ENCODE data around the gene NAA15.
"Not testable (repeated sequence)": the region's sequence is repeated elsewhere in the genome, so short reads cannot be mapped to it uniquely, and the experiment has no call there.

NAA15 gene

GRCh38 chr4:139301113-139301820, at the start of gene NAA15:
TSS of gene NAA15 (plus strand) at chr4:139301505. CDS start at chr4:139301778, 273 bp downstream.
- DNase-seq (ENCODE audit: low spot score), result peak; percentile 99

GRCh38 chr4:139253046-139253445, 48.3 kb upstream of the NAA15 start:
- DNase-seq (ENCODE audit: low spot score), result no peak

GRCh38 chr4:139253713-139254112, 47.6 kb upstream of the NAA15 start:
- no peak for DNase-seq (ENCODE audit: low spot score)

GRCh38 chr4:139255581-139255980, 45.7 kb upstream of the NAA15 start:
- not testable (repeated sequence) for DNase-seq (ENCODE audit: low spot score)

GRCh38 chr4:139256349-139256748, 45.0 kb upstream of the NAA15 start:
- no peak for DNase-seq (ENCODE audit: low spot score)

- no peak for DNase-seq (ENCODE audit: low spot score)
These were observed 35.7 kb upstream of the NAA15 start for GRCh38 chr4:139265654-139266053.

GRCh38 chr4:139266208-139266582, 35.1 kb upstream of the NAA15 start:
- DNase-seq (ENCODE audit: low spot score), result no peak

- DNase-seq (ENCODE audit: low spot score), result peak; percentile 95
These were observed 34.6 kb upstream of the NAA15 start for GRCh38 chr4:139266583-139267257.

DNA sequence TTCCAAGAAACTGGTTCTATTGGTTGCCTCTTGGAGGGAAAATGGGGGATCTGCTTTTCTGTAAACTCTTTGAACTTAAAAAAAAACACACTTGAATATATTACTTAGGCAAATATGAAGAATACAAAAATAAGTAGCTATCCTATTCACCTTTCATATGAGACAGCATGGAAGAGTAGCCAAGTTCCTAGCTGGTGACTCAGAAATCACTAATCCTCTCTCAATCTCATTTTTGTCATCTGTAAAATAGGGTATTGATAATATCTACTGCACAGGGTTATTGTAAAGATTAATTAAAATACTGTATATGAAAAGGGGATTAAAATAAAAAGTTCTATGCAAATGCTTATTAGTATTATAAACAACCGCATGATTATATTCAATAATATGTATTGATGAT, 34.0 kb upstream of the NAA15 start:
- no peak for DNase-seq (ENCODE audit: low spot score)

DNA sequence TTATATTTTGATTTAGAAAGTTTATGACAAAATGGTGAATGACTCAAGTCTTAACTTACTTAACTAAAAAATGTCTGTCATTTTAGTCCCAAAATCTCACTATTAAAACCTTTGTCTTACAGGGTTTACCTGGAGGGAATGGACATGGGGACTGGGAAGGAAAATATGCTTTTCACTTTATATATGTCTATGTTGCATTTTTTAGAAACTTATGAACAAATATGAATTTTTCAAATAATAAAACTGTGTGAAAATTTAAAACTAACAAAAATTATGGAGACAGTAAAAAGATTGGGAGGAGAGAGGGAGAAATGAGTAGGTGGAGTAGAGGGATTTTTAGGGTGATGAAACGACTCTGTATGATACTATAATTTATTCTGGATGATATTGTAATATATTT, 27.5 kb upstream of the NAA15 start:
- no peak for DNase-seq (ENCODE audit: low spot score)

DNA sequence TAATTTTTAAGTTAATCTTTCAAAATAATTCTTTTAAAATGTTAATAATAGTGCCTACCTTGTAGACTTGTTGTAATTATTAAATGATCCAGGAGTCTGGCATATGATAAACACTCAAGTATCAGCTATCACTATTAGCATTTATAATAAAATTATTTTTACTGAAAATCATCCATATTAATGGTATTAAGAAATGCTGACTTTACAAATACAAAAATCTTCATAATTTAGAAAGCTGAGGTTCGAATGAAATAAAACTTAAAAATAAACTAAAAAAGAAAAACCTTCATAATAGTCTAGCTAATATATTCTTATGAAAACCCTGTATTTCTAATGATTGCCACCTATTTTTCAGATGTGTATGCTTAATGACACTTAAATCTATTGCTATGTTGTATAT, 26.5 kb upstream of the NAA15 start:
- DNase-seq (ENCODE audit: low spot score), result no peak

GRCh38 chr4:139275281-139275735, 26.0 kb upstream of the NAA15 start:
- no peak for DNase-seq (ENCODE audit: low spot score)

DNA sequence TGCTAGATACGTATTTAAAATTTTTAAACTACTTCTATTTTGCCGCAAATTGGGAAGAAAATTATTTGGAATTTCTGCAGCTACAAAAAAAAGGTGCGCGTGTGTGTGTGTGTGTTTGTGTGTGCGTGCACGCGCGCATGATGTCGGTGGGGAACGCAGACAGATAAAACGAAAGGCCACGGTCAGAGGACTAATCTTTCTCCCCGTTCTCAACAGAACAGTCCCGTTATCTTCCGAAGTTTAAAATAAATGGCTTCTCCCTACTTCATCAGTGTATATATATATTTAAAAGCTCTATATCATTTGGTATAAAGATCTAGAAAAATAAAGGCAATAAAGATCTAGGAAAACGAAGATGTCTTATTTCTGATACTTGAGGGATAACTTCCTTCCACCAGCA, 22.8 kb upstream of the NAA15 start:
- no peak for DNase-seq (ENCODE audit: low spot score)

- no peak for DNase-seq (ENCODE audit: low spot score)
These were observed 22.2 kb upstream of the NAA15 start for GRCh38 chr4:139278912-139279759.

- DNase-seq (ENCODE audit: low spot score), result no peak
These were observed 21.3 kb upstream of the NAA15 start, which contains the start of gene MGARP for GRCh38 chr4:139279760-139280620. TSS of gene MGARP (minus strand) at chr4:139280225. CDS start at chr4:139280158, 67 bp downstream.

- DNase-seq (ENCODE audit: low spot score), result no peak
These were observed 19.1 kb upstream of the NAA15 start for GRCh38 chr4:139282065-139282720.

GRCh38 chr4:139282721-139283075, 18.6 kb upstream of the NAA15 start:
- DNase-seq (ENCODE audit: low spot score), result no peak

GRCh38 chr4:139286186-139286698, 15.1 kb upstream of the NAA15 start:
- no peak for DNase-seq (ENCODE audit: low spot score)

DNA sequence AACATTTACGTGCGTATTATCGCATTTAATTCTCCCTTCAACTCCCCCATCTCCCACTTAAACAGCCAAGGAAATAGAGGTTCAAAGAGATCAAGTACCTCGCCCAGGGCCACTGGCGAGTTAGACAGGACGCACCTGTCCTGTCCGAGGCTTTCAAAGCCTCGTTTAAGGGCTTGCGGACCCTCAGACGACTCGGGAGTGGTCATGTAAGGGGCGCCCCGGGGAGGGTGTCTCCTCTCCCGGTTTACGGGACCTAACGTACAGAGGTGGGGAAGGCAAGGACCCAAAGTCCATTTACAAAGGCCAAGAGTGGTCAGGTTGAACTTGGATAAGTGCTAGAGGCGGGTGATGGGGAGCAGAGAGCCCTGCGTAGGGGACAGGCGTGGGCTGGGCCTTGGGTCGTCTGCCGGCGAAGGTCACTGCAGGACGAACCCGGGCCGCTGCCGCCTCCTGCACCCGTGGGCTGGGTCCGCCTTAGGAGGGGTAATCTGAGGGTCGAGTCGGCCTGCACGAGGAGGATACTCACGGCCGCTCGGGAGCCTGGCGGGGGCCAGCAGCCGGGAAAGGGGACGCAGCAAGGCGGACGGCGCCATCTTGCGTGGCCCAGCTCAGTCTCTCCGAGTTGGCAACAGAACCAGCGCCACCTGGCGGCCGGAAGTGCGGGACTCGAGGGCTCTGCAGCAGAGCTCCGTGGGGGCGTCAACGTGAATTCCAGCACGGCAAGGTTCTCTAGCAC, 5.9 kb upstream of the NAA15 start:
- DNase-seq (ENCODE audit: low spot score), result peak; percentile 98

DNA sequence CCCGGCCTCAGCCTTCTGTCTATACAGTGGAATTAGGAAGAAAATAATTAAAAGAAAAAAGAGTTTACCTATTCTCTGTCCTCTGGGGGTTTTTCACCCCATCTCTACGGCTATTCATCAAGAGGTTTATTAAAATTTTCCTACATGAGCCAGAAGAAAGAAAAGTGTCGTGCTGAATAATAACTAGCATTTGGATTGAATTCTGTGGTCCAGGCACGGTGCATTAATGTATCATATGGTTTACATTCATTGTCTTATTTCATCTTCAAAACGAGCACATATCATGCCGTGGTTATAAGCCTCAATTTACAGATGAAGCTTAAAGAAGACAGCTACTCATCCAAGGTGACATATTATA, 5.4 kb upstream of the NAA15 start:
- peak; percentile 12 for DNase-seq (ENCODE audit: low spot score)

Measured in activated CD4-positive, alpha-beta T cell treated with anti-CD3 and anti-CD28 coated beads, Interleukin-2, Interleukin-4, amounts not matched to agents 100 ng/mL and 50 ng/mL, durations not matched to agents 16 hours and 8 hours (primary cell).